ENCODE measurements around the gene CALCOCO2. TPM values are rescaled to one million over a fixed set of nuclear protein-coding genes. Genes with fewer than 3 reads are reported as not detected.
"Not testable (repeated sequence)": the region's sequence is repeated elsewhere in the genome, so short reads cannot be mapped to it uniquely, and the experiment has no call there.

CALCOCO2 gene
- total RNA-seq, 1 experiment from 2014 or later = 8.1 TPM

GRCh38 chr17:48825446-48826381 lies 5.1 kb upstream of the CALCOCO2 start:
- no peak for DNase-seq (ENCODE audit: low spot score)

- no peak for DNase-seq (ENCODE audit: low spot score)
Observed at GRCh38 chr17:48831549-48831883, 681 bp downstream of the CALCOCO2 start.

GRCh38 chr17:48834973-48835372 lies 4.1 kb downstream of the CALCOCO2 start:
- DNase-seq (ENCODE audit: low spot score) = no peak

GRCh38 chr17:48835971-48836370 lies 5.1 kb downstream of the CALCOCO2 start:
- DNase-seq (ENCODE audit: low spot score) = no peak

- not testable (repeated sequence) for DNase-seq (ENCODE audit: low spot score)
Observed at GRCh38 chr17:48837458-48837857, 6.6 kb downstream of the CALCOCO2 start.

GRCh38 chr17:48840441-48840840 lies 9.6 kb downstream of the CALCOCO2 start:
- no peak for DNase-seq (ENCODE audit: low spot score)

- DNase-seq (ENCODE audit: low spot score) = no peak
Observed at GRCh38 chr17:48841395-48841831, 10.6 kb downstream of the CALCOCO2 start.

GRCh38 chr17:48842746-48843145 lies 11.9 kb downstream of the CALCOCO2 start:
- no peak for DNase-seq (ENCODE audit: low spot score)

GRCh38 chr17:48843187-48843900 lies 12.5 kb downstream of the CALCOCO2 start:
- DNase-seq (ENCODE audit: low spot score) = no peak

- no peak for DNase-seq (ENCODE audit: low spot score)
Observed at GRCh38 chr17:48850792-48851323, 20.0 kb downstream of the CALCOCO2 start.

- DNase-seq (ENCODE audit: low spot score) = no peak
Observed at GRCh38 chr17:48854774-48855476, 24.1 kb downstream of the CALCOCO2 start.

GRCh38 chr17:48856122-48856821 lies 25.4 kb downstream of the CALCOCO2 start:
- DNase-seq (ENCODE audit: low spot score) = no peak

- no peak for DNase-seq (ENCODE audit: low spot score)
Observed at GRCh38 chr17:48860034-48860433, 29.2 kb downstream of the CALCOCO2 start.

GRCh38 chr17:48860456-48860855 lies 29.6 kb downstream of the CALCOCO2 start:
- DNase-seq (ENCODE audit: low spot score) = no peak

- no peak for DNase-seq (ENCODE audit: low spot score)
Observed at GRCh38 chr17:48868916-48869500, 38.2 kb downstream of the CALCOCO2 start.

GRCh38 chr17:48869821-48870318 lies 39.0 kb downstream of the CALCOCO2 start:
- DNase-seq (ENCODE audit: low spot score) = no peak

GRCh38 chr17:48871035-48871550 lies 40.3 kb downstream of the CALCOCO2 start:
- no peak for DNase-seq (ENCODE audit: low spot score)

- DNase-seq (ENCODE audit: low spot score) = peak; percentile 82
Observed at GRCh38 chr17:48871551-48872351, 40.9 kb downstream of the CALCOCO2 start.

GRCh38 chr17:48872409-48872808 lies 41.6 kb downstream of the CALCOCO2 start:
- not testable (repeated sequence) for DNase-seq (ENCODE audit: low spot score)
